ENCODE measurements around the gene HDAC7. TPM values are rescaled to one million over a fixed set of nuclear protein-coding genes. Genes with fewer than 3 reads are reported as not detected.

HDAC7 gene
- total RNA-seq, 1 donor: 47.9 TPM

DNA sequence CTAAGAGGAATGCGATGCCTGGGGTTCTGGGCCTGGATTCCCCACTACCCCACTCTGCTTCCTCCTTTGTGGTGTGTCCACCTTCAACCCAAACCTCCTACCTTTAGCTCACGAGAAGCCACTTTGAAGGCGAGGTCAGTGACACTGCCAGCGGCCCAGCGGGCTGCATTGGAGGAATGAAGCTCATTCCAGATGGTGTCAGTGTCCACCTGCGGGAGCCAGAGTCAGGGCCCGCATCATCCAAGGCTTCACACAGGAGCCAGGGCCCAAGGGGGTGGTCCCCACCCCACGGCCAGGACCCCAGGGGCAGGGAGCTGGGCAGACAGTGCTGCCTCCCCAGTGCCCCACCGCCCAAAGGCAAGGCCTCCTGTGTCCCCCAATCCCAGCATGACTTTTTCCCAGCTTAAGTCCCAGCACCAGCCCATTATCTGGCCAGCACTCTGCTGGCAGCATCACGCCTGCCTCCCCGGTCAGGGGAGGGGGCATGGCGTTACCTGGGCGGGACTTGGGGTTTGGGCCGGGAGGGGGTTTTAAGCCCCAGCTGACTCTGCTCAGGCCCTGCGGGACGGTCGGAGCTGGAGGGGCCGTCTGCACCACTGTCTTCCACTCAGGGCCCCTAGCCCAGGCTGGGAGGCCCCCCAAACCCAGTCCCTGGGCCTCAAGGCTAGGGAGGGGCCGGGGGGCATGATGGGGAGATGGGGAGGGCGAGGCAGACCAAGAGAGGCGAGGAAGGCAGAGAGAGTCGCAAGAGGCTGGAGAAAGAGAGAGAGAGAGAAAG is 29.8 kb downstream of the HDAC7 start:
- TF ChIP-seq, protein P1, sequence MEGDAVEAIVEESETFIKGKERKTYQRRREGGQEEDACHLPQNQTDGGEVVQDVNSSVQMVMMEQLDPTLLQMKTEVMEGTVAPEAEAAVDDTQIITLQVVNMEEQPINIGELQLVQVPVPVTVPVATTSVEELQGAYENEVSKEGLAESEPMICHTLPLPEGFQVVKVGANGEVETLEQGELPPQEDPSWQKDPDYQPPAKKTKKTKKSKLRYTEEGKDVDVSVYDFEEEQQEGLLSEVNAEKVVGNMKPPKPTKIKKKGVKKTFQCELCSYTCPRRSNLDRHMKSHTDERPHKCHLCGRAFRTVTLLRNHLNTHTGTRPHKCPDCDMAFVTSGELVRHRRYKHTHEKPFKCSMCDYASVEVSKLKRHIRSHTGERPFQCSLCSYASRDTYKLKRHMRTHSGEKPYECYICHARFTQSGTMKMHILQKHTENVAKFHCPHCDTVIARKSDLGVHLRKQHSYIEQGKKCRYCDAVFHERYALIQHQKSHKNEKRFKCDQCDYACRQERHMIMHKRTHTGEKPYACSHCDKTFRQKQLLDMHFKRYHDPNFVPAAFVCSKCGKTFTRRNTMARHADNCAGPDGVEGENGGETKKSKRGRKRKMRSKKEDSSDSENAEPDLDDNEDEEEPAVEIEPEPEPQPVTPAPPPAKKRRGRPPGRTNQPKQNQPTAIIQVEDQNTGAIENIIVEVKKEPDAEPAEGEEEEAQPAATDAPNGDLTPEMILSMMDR (IDR thresholded peaks at IDR 0.05; ENCODE audit: insufficient read depth, low read depth, low read length): no peak
- no peak for DNase-seq (ENCODE audit: low read depth)
- H3K4me3 ChIP-seq (ENCODE audit: low read depth, low read length): no peak overlapping the region

DNA sequence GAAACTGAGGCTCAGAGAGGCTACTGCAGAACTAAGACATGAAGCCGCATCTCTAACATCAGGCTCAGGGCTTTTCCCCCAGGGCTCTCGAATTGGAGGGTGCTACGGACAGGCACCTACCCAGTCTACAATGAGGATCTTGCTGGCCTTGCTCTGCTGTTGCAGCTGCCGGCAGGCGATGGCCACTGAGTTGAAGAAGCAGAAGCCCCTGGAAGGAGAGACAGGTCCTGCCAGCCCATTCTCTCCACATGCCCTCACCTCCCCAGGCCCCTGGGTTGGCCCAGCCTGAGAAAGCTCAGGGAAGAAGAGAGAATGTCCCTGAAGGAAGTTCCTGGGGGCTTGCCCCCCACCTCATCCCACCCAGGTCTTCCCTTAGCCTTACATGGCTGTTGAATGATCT is 30.6 kb downstream of the HDAC7 start:
- no peak for DNase-seq (ENCODE audit: low read depth)
- TF ChIP-seq, protein P1 (IDR thresholded peaks at IDR 0.05; ENCODE audit: insufficient read depth, low read depth, low read length): no peak
- no peak overlapping the region for H3K4me3 ChIP-seq (ENCODE audit: low read depth, low read length)

DNA sequence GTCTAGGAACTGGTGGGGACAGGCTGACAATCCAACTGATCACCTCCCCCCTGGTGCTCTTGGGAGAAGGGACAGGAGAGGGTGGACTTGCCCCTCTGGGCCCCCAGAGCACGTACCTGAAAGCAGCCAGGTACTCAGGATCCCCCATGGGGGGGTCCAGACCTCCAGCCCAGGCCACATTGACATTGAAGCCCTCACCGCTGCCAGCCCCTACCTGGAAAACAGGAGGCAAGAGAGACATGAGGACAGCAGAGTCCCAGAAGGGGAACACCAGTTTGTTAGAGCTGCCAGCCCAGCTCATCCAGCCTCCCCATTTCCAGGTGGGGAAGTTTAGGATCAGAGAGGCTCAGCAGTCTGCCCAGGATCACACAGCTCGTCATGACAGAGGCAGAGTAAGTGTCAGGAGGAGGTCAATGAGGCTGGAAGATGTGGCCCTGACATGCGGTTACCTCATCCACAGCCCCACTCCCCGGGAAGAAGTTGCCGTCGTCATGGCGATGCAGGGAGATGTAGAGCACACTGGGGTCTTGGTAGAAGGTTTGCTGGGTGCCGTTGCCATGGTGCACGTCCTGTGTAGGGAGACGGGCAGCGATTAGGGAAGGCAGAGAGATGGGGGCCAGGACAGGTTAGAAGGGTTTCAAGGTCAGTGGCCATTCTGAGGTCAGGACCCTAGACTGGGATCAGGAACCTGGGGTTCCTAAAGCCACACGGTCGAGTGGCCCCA is 31.9 kb downstream of the HDAC7 start:
- no peak for DNase-seq (ENCODE audit: low read depth)
- no peak overlapping the region for H3K4me3 ChIP-seq (ENCODE audit: low read depth, low read length)
- TF ChIP-seq, protein P1 (IDR thresholded peaks at IDR 0.05; ENCODE audit: insufficient read depth, low read depth, low read length): no peak

DNA sequence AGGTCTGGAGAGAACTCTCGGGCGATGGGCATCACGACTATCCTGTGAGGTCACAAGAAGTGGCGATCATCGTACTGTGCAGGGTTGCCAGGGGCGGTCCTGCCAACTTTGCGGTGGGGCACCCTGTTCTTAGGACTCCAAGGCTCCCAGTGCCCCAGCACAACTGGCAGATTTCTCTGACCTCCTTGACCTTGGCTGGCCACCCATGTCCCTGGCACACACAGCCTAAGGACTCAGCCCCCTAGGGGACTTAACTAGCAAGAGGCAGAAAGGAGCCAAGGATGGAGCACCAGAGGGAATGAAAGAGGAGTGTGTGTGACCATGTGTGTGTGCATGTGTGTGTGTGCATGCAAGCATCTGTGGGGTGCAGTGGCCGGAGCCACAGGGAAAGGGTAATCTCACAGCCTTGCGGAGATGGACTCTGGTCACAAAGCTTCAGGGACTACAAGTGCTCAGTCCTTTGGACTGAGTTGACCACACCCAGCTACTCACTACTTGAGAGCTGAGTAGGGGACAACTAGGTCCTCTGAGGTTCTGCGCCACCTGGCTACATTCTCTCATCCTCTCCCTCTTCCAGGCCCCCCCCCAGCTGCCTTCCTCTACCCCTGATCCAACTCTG is 32.9 kb downstream of the HDAC7 start:
- no peak overlapping the region for H3K4me3 ChIP-seq (ENCODE audit: low read depth, low read length)
- DNase-seq (ENCODE audit: low read depth): no peak
- TF ChIP-seq, protein P1 (IDR thresholded peaks at IDR 0.05; ENCODE audit: insufficient read depth, low read depth, low read length): no peak

DNA sequence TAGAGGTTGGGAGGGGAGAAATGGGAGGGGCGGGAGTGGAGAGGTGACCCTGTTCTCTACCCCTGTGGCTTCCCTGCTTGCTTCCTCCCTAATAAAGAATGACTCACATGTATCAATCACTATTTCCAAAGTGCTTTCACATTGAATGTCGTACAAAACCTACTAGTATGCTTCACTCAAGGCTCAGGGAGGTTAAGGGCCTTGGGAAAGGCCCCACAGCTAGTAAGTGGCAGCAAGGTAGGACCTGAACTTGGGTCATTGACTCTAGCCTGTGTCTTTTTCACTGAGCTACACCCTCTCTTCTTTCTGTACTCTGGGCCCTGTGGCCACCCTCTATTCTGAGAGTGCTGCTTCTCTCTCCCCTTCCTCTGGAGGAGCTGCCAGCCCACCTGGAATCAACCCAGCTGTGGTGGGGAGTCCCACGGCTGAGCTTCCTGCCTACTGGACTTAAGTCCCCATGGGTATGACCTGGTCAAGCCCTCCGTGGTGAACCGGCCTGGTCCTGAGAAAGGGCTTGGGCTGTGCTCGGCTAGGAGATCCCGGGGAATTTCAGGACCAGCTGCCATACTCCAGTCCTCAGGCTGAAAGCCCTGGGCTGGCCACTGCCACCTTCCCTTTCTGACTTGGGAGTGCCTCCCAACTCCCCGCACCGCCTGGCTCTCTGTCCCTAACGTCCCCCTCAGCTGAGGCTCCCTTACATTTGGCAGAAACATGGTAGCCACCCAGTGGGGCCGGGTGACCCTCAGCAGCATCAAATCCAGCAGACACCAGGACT is 33.6 kb downstream of the HDAC7 start:
- DNase-seq (ENCODE audit: low read depth): no peak
- TF ChIP-seq, protein P1 (IDR thresholded peaks at IDR 0.05; ENCODE audit: insufficient read depth, low read depth, low read length): no peak
- H3K4me3 ChIP-seq (ENCODE audit: low read depth, low read length): no peak overlapping the region

All from fibroblast of villous mesenchyme (primary cell).